HG03064 (cell line): ENCODE measurements around the gene MACROD1.
A peak's percentile ranks its signal among the peaks of the same experiment; 100 is the strongest.

Experiments
- ATAC-seq: cut with Tn5 transposase; IDR thresholded peaks from one replicate; pipeline ENCODE4 v1.9.1; 2021; ENCODE audit warnings: low read depth; ENCODE audit not compliant: unreplicated experiment

Gene MACROD1

GRCh38 chr11:64005691-64006090 lies 160.2 kb downstream of the MACROD1 start:
- no peak for ATAC-seq

- no peak for ATAC-seq
Observed at GRCh38 chr11:64004590-64004984, 161.3 kb downstream of the MACROD1 start.

GRCh38 chr11:64003807-64004589 lies 161.9 kb downstream of the MACROD1 start:
- ATAC-seq = no peak

GRCh38 chr11:64001484-64002420 lies 164.2 kb downstream of the MACROD1 start:
- ATAC-seq = no peak

GRCh38 chr11:64000740-64001483 lies 165.0 kb downstream of the MACROD1 start:
- no peak for ATAC-seq

- no peak for ATAC-seq
Observed at GRCh38 chr11:64000026-64000739, 165.7 kb downstream of the MACROD1 start.

GRCh38 chr11:63999349-64000025 lies 166.4 kb downstream of the MACROD1 start:
- no peak for ATAC-seq

- no peak for ATAC-seq
Observed at GRCh38 chr11:63998558-63999348, 167.2 kb downstream of the MACROD1 start.

- ATAC-seq = no peak
Observed at GRCh38 chr11:63997801-63998337, 168.0 kb downstream of the MACROD1 start.

- no peak for ATAC-seq
Observed at GRCh38 chr11:63997104-63997700, 168.7 kb downstream of the MACROD1 start.

GRCh38 chr11:63996512-63996911 lies 169.4 kb downstream of the MACROD1 start:
- ATAC-seq = no peak

GRCh38 chr11:63993993-63994392 lies 171.9 kb downstream of the MACROD1 start:
- no peak for ATAC-seq

GRCh38 chr11:63993100-63993499 lies 172.8 kb downstream of the MACROD1 start:
- ATAC-seq = no peak

GRCh38 chr11:63991558-63991957 lies 174.4 kb downstream of the MACROD1 start:
- ATAC-seq = no peak

- no peak for ATAC-seq
Observed at GRCh38 chr11:63986932-63987513, 178.9 kb downstream of the MACROD1 start.

- peak; percentile 75 for ATAC-seq
Observed at GRCh38 chr11:63986156-63986931, 179.6 kb downstream of the MACROD1 start, which contains the start of gene OTUB1. Gene OTUB1 (plus strand): TSS chr11:63986438. CDS start chr11:63986457, 19 bp downstream.

GRCh38 chr11:63985812-63986155 lies 180.1 kb downstream of the MACROD1 start:
- no peak for ATAC-seq
